HFFc6 (cell line): Measurements from ENCODE around the gene ZNF831. TPM values are rescaled to one million over a fixed set of nuclear protein-coding genes. Genes with fewer than 3 reads are reported as not detected.

Source experiments
- DNase-seq: peaks from one replicate; pipeline ENCODE4 v3.0.0-alpha.2; 2018
- H3K27ac Mint-ChIP-seq: 2 replicates; pipeline ENCODE4 v1.8.0; 2020; ENCODE audit warnings: mild to moderate bottlenecking, mixed read lengths
- H3K27me3 Mint-ChIP-seq: 2 replicates; pipeline ENCODE4 v1.8.0; 2021; ENCODE audit warnings: mild to moderate bottlenecking, moderate library complexity, mixed read lengths; ENCODE audit not compliant: insufficient read depth
- H3K36me3 Mint-ChIP-seq: 2 replicates; pipeline ENCODE4 v1.8.0; 2021; ENCODE audit warnings: low read depth, mixed read lengths
- H3K4me1 Mint-ChIP-seq: 2 replicates; pipeline ENCODE4 v1.8.0; 2020; ENCODE audit warnings: low read depth, mixed read lengths
- H3K4me3 Mint-ChIP-seq: 2 replicates; pipeline ENCODE4 v1.8.0; 2020; ENCODE audit warnings: mild to moderate bottlenecking, moderate library complexity, mixed read lengths
- H3K9me3 Mint-ChIP-seq: 2 replicates; pipeline ENCODE4 v1.8.0; 2020; ENCODE audit warnings: mild to moderate bottlenecking, mixed read lengths
- total RNA-seq, 6 experiments: library from RNA; stranded (reverse); fragmentation: NEBNext Ultra II Directional; extraction: Animal tissue kit (Norgen Biotek cat#: 25700); gene quantifications; 2 replicates in 1 of 6; 3 replicates in 5 of 6; pipeline ENCODE4 v1.2.3, GENCODE V29; 2021
- TF ChIP-seq, protein P1 (sequence below): fragments of 200-600 bp; sonication (generic); IDR thresholded peaks from 2 replicates; pipeline ENCODE4 v1.5.0; 2021; ENCODE audit warnings: antibody characterized with exemption, mild to moderate bottlenecking

ZNF831 gene
- total RNA-seq, 6 experiments from 2014 or later = not detected

GRCh38 chr20:59141818-59142581 lies 21.6 kb upstream of the ZNF831 start:
- TF ChIP-seq, protein P1, sequence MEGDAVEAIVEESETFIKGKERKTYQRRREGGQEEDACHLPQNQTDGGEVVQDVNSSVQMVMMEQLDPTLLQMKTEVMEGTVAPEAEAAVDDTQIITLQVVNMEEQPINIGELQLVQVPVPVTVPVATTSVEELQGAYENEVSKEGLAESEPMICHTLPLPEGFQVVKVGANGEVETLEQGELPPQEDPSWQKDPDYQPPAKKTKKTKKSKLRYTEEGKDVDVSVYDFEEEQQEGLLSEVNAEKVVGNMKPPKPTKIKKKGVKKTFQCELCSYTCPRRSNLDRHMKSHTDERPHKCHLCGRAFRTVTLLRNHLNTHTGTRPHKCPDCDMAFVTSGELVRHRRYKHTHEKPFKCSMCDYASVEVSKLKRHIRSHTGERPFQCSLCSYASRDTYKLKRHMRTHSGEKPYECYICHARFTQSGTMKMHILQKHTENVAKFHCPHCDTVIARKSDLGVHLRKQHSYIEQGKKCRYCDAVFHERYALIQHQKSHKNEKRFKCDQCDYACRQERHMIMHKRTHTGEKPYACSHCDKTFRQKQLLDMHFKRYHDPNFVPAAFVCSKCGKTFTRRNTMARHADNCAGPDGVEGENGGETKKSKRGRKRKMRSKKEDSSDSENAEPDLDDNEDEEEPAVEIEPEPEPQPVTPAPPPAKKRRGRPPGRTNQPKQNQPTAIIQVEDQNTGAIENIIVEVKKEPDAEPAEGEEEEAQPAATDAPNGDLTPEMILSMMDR = no peak
- no peaks in the 10 kb centered on the region for H3K4me1 Mint-ChIP-seq
- H3K9me3 Mint-ChIP-seq = peaks cover 10% of the 10 kb centered on the region; the same call in 1 of the 2 replicates
- H3K4me3 Mint-ChIP-seq = no peak overlapping the region
- H3K27me3 Mint-ChIP-seq = no peaks in the 10 kb centered on the region; the same call in 1 of the 2 replicates
- no peak for DNase-seq
- H3K27ac Mint-ChIP-seq = no peak overlapping the region
- no peaks in the 10 kb centered on the region for H3K36me3 Mint-ChIP-seq

DNA sequence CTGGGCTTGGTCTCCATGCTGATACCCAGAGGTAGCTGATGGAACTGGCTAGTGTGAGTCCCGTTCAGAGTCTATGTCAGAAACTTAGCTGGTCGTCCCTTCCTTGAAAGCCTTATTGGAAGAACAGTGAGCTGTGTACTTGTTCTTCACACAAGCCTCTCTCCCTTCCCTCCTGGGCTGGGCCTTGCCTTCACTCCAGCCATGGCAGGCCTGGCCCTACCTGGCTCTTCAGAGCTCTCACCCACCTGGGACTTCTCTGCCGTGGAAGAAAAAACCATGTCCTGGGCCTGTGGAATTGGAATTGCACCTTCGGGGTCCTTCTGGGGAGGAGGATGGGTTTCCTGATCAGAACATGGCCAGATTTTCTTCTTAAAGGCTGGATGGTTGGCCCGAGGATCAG lies 20.3 kb upstream of the ZNF831 start:
- H3K27me3 Mint-ChIP-seq = no peaks in the 10 kb centered on the region; the same call in 1 of the 2 replicates
- no peaks in the 10 kb centered on the region for H3K36me3 Mint-ChIP-seq
- no peaks in the 10 kb centered on the region for H3K4me1 Mint-ChIP-seq
- no peak for DNase-seq
- peaks cover 10% of the 10 kb centered on the region; the same call in 1 of the 2 replicates for H3K9me3 Mint-ChIP-seq
- H3K4me3 Mint-ChIP-seq = no peak overlapping the region
- no peak overlapping the region for H3K27ac Mint-ChIP-seq
- TF ChIP-seq, protein P1 = no peak

DNA sequence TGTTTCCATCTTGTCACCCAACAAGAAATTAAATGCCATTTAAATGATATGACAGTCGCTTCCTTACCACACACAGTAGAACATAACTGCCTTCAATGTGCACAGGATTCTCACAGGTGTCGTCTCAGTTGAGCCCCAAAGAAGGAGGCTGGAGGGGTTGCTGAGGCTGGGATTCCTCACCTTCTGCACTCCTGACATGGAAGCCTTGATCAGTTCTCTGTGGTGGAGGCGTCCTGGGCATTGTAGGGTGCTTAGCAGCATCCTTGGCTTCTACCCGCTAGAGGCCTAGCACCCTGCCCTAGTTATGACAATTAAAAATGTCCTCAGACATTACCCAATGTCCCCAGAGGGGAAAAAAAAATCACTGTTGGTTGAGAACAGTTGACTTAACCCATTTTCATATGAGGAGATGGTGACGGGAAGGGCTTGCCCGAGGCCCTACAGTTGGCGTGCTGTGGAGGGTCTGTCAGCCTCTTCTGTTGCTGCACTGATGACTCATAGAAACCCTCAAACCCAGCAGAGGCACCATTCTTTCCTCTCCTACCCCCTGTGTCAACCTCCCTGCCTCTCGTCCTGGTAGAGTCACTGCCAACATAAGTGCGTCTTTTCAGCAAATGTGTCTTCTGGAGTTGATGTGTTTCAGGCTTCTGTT lies 19.3 kb upstream of the ZNF831 start:
- Mint-ChIP-seq H3K4me1 (no peaks in the 10 kb centered on the region), H3K36me3 (no peaks in the 10 kb centered on the region), H3K27ac (no peak overlapping the region), H3K27me3 (no peaks in the 10 kb centered on the region; the same call in 1 of the 2 replicates), H3K9me3 (peaks cover 10% of the 10 kb centered on the region; the same call in 1 of the 2 replicates), H3K4me3 (no peak overlapping the region)
- no peak for DNase-seq
- TF ChIP-seq, protein P1 = no peak

GRCh38 chr20:59144831-59145196 lies 18.8 kb upstream of the ZNF831 start:
- Mint-ChIP-seq H3K36me3 (no peaks in the 10 kb centered on the region), H3K4me3 (no peak overlapping the region), H3K9me3 (peaks cover 10% of the 10 kb centered on the region; the same call in 1 of the 2 replicates), H3K27ac (no peak overlapping the region), H3K4me1 (no peaks in the 10 kb centered on the region), H3K27me3 (no peaks in the 10 kb centered on the region; the same call in 1 of the 2 replicates)
- TF ChIP-seq, protein P1 = no peak
- DNase-seq = no peak

- Mint-ChIP-seq H3K9me3 (peaks cover 10% of the 10 kb centered on the region; the same call in 1 of the 2 replicates), H3K4me1 (no peaks in the 10 kb centered on the region), H3K27ac (no peak overlapping the region), H3K27me3 (no peaks in the 10 kb centered on the region; the same call in 1 of the 2 replicates), H3K36me3 (no peaks in the 10 kb centered on the region), H3K4me3 (no peak overlapping the region)
- DNase-seq = no peak
- TF ChIP-seq, protein P1 = no peak
Measured at GRCh38 chr20:59145247-59145923, 18.2 kb upstream of the ZNF831 start.
